GM12875 (cell line): ENCODE results near the gene PTPRM.

Experiments used
- H3K4me3 ChIP-seq: one replicate; pipeline ENCODE4 v1.5.1; 2011; ENCODE audit warnings: low read depth, low read length, control low read depth
- CTCF ChIP-seq: IDR thresholded peaks from 2 replicates; pipeline ENCODE4 v1.5.1; 2011; ENCODE audit warnings: low read depth, mild to moderate bottlenecking, control low read depth, inconsistent platforms, low read length, moderate library complexity, borderline replicate concordance; ENCODE audit not compliant: insufficient read depth

The PTPRM gene

GRCh38 chr18:7647500-7647899 lies 80.4 kb downstream of the PTPRM start:
- TF ChIP-seq CTCF, result no peak
- no peak overlapping the region for H3K4me3 ChIP-seq

GRCh38 chr18:7657050-7657449 lies 89.9 kb downstream of the PTPRM start:
- no peak for TF ChIP-seq CTCF
- no peak overlapping the region for H3K4me3 ChIP-seq

- no peak for TF ChIP-seq CTCF
- no peak overlapping the region for H3K4me3 ChIP-seq
Measured at GRCh38 chr18:7657937-7658336, 90.8 kb downstream of the PTPRM start.

GRCh38 chr18:7658701-7659100 lies 91.6 kb downstream of the PTPRM start:
- no peak for TF ChIP-seq CTCF
- H3K4me3 ChIP-seq, result no peak overlapping the region

GRCh38 chr18:7661207-7661606 lies 94.1 kb downstream of the PTPRM start:
- H3K4me3 ChIP-seq, result no peak overlapping the region
- no peak for TF ChIP-seq CTCF

GRCh38 chr18:7662866-7663265 lies 95.8 kb downstream of the PTPRM start:
- TF ChIP-seq CTCF, result no peak

GRCh38 chr18:7663366-7664312 lies 96.5 kb downstream of the PTPRM start:
- H3K4me3 ChIP-seq, result no peak overlapping the region
- TF ChIP-seq CTCF, result no peak

More at GRCh38 chr18:7662866-7663265, 95.8 kb downstream of the PTPRM start:
- H3K4me3 ChIP-seq, result no peak overlapping the region
